ENCODE data around the gene IGF1.
"Not testable (repeated sequence)": the region's sequence is repeated elsewhere in the genome, so short reads cannot be mapped to it uniquely, and the experiment has no call there.

IGF1 gene

GRCh38 chr12:102390068-102390467 lies 90.3 kb downstream of the IGF1 start:
- FAIRE-seq: no peak
- no peak for DNase-seq (ENCODE audit: low spot score)

DNA sequence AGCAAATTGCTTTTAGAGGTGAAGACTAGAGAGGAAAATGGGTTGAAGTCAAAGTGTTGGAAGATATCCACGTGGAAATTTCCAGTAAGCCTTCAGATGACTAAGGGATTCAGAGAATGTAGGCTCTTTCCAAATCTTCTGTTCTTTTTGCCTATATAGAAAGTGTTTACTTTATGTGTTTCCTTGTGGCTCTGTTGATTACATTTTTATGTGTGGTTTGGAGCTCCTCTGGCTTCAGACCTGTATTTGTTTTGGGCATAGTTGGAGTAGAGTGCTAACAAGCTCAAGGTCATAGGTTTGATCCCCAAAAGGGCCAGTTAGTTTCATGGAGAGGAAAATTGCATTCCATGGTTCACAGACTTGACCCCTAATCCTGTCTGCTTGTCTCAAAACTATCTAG lies 91.9 kb downstream of the IGF1 start:
- FAIRE-seq: no peak
- no peak for DNase-seq (ENCODE audit: low spot score)

GRCh38 chr12:102385343-102385742 lies 95.0 kb downstream of the IGF1 start:
- FAIRE-seq: no peak

GRCh38 chr12:102379346-102380162 lies 100.8 kb downstream of the IGF1 start:
- no peak for DNase-seq (ENCODE audit: low spot score)
- no peak for FAIRE-seq

More at GRCh38 chr12:102385343-102385742, 95.0 kb downstream of the IGF1 start:
- no peak for DNase-seq (ENCODE audit: low spot score)

- DNase-seq (ENCODE audit: low spot score): no peak
- no peak for FAIRE-seq
Measured at GRCh38 chr12:102376781-102377180, 103.6 kb downstream of the IGF1 start.

- no peak for FAIRE-seq
Measured at GRCh38 chr12:102376181-102376747, 104.1 kb downstream of the IGF1 start.

DNA sequence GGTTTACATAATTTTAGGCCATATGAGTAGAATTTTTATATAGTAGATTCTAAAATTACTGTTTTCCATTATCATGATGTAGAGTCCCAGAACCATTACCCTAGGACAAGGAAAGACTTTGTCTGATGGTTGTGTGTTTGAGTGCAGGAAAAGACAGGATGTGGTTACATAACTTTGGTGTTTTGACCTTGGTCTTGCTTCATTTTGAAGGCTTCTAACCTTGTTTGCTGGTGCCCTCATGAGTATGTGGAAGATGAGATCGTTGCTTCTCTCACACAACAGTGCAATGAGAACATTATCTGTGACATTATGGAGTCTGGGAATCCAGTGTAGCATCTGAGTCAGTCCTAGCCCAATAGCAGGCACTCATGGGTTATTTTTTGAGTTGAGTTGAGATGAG lies 106.2 kb downstream of the IGF1 start:
- DNase-seq (ENCODE audit: low spot score) (no peak), FAIRE-seq (no peak)

More at GRCh38 chr12:102376181-102376747, 104.1 kb downstream of the IGF1 start:
- no peak for DNase-seq (ENCODE audit: low spot score)

- DNase-seq (ENCODE audit: low spot score) (no peak), FAIRE-seq (no peak)
Measured at GRCh38 chr12:102372087-102372486, 108.3 kb downstream of the IGF1 start.

DNA sequence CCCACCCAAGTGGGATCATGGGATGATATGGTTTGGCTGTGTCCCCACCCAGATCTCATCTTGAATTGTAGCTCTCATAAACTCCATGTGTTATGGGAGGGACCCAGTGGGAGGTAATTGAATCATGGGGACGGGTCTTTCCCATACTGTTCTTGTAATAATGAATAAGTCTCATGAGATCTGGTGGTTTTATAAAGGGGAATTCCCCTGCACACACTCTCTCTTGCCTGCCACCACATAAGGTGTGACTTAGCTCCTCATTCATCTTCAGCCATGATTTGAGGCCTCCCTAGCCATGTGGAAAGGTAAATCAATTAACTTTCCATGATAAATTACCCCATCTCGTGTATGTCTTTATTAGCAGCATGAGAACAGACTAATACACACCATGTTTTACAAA lies 109.2 kb downstream of the IGF1 start:
- FAIRE-seq: no peak
- no peak for DNase-seq (ENCODE audit: low spot score)

DNA sequence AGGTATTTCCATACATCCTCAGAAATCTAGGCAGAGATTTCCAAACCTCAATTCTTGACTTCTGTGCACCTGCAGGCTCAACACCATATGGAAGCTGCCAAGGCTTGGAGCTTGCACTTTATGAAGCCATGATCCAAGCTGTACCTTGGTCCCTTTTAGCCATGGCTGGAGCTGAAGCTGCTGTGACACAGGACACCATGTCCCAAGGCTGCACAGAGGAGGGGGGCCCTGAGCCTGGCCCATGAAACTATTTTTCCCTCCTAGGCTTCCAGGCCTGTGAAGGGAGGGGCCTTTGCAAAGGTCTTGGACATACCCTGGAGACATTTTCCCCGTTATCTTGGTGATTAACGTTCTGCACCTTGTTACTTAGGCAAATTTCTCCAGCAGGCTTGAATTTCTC lies 110.5 kb downstream of the IGF1 start:
- no peak for FAIRE-seq
- DNase-seq (ENCODE audit: low spot score): no peak

DNA sequence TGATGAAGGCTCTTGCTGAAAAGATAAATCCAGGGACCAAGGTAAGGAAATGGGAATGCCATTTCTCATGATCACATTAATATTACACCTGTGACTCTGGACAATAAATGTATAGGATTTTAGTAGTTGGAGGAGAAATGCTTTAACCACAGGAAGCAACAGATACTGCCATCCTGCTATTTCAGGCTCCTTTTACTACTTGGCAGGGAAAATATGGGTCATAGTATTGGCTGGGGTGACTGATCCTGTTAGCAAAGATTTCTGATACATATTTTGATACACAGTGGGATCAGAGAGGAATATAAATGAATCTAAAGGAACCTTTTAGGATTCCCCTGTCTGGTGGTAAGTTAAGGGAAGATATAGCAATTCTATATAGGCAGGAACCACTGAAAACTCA lies 115.0 kb downstream of the IGF1 start:
- no peak for DNase-seq (ENCODE audit: low spot score)
- FAIRE-seq: no peak

- no peak for DNase-seq (ENCODE audit: low spot score)
Measured at GRCh38 chr12:102364709-102365108, 115.7 kb downstream of the IGF1 start.

GRCh38 chr12:102356690-102357089 lies 123.7 kb downstream of the IGF1 start:
- DNase-seq (ENCODE audit: low spot score) (no peak), FAIRE-seq (no peak)

More at GRCh38 chr12:102364709-102365108, 115.7 kb downstream of the IGF1 start:
- FAIRE-seq: no peak

DNA sequence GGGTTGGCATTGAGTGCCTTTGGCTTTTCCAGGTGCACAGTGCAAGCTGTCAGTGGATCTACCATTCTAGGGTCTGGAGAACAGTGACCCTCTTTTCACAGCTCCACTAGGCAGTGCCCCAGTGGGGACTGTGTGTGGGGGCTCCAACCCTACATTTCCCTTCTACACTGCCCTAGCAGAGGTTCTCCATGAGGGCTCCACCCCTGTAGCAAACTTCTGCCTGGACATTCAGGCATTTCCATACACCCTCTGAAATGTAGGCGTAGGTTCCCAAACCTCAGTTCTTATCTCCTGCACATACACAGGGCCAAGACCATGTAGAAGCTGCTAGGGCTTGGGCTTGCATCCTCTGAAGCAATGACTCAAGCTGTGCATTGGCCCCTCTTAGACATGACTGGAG lies 126.1 kb downstream of the IGF1 start:
- DNase-seq (ENCODE audit: low spot score); FAIRE-seq: not testable (repeated sequence)

DNA sequence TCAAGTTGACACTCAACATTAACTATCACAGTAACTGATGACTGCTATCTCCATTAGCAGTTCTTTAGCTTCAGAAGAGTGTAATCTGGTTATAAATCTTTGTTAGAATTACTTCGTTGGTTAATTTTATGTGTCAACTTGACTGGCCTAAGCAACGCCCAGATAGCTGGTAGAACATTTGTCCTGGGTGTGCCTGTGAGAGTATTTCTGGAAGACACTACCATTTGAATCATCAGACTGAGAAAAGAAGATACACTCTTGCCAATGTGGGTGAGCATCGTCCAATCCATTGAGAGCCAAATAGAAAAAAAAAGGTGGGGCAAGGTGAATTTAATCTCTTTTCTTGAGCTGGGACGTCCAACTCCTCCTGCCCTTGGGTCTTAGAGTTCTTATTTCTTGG lies 129.0 kb downstream of the IGF1 start:
- FAIRE-seq (no peak), DNase-seq (ENCODE audit: low spot score) (no peak)

DNA sequence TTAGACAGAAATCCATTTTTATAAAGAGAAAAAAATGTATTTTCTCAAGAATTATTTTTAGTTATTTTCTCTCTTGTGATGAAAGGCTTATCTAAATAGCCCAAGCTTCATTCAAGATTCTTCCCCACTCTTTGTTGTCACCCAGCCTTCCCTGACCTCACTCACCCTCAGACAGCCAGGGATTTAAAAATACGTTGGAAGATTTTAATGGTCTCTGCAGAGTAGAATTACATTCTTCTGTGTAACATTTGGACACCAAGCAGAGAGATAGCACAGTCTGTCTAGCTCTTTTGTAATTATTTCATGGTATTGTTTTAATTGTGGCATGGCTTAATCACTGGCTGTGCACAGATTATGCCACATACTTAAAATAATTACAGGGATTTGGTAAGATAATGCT lies 130.3 kb downstream of the IGF1 start:
- FAIRE-seq (no peak), DNase-seq (ENCODE audit: low spot score) (no peak)

GRCh38 chr12:102349079-102349478 lies 131.3 kb downstream of the IGF1 start:
- FAIRE-seq (no peak), DNase-seq (ENCODE audit: low spot score) (no peak)

DNA sequence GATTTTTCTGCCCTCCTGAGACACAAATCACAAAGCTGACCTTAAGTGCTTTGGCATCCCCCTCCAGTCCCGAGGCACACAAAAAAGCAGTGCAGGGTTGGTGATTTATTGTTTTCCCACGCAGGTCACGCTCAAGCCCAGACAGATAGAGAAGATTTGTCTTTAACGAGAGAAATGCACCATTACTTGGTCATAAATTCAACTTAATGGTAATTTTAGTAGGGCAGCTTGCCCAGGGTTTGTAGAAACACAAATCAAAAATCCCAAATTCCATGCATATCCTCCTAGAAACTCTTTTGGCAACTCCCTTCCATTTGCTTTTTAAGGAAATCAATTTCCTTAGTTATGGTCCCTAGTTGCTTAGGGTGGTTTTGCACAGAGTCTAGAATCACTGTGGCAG lies 132.6 kb downstream of the IGF1 start:
- FAIRE-seq (no peak), DNase-seq (ENCODE audit: low spot score) (no peak)

Measured in urothelium cell line (cell line).